Loucy (cell line): ENCODE results near the gene MVB12A.

ENCODE experiments used
- EZH2phosphoT487 ChIP-seq: fragments of 200-600 bp; IDR thresholded peaks from 2 replicates; pipeline ENCODE4 v1.6.1; 2018; ENCODE audit warnings: antibody characterized with exemption, mild to moderate bottlenecking, moderate library complexity, borderline replicate concordance
- TF ChIP-seq, protein P1 (sequence below): fragments of 200-600 bp; sonication (generic); conservative IDR thresholded peaks from 2 replicates; pipeline ENCODE4 v1.5.1; 2014; ENCODE audit warnings: mild to moderate bottlenecking, antibody characterized with exemption, low read length

DNA sequence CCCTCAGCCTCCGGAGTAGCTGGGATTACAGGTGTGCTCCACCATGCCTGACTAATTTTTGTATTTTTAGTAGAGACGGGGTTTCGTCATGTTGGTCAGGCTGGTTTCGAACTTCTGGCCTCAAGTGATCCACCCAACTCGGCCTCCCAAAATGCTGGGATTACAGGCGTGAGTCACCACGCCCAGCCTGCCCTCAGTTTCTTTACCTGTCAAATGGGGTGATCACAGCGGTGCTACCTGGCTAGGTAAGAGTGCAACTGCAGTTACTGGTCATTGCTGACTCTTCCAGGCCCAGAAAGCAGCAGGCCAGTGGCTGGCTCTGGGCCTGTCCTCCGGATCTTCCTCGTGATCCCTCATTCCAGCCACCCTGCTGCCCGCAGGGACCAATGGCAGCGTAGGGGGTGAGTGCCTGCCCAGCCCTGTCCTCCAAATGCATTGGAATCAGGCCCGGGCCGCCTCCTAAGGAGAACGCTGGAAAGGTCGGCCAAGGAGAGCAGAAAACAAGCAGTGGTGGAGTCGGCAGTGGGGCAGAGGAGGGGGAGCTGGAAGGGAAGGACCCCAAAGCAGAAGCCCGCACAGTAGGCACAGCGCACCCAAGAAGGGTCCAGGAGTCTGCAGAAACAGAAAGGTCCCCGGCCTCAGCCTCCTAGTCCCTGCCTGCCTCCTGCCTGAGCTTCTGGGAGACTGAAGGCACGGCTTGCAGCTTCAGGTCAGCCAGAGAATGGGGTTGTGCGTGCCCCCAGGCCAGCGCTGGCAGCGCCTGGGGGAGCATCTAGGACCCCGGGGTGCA lies 48.6 kb downstream of the MVB12A start:
- TF ChIP-seq, protein P1, sequence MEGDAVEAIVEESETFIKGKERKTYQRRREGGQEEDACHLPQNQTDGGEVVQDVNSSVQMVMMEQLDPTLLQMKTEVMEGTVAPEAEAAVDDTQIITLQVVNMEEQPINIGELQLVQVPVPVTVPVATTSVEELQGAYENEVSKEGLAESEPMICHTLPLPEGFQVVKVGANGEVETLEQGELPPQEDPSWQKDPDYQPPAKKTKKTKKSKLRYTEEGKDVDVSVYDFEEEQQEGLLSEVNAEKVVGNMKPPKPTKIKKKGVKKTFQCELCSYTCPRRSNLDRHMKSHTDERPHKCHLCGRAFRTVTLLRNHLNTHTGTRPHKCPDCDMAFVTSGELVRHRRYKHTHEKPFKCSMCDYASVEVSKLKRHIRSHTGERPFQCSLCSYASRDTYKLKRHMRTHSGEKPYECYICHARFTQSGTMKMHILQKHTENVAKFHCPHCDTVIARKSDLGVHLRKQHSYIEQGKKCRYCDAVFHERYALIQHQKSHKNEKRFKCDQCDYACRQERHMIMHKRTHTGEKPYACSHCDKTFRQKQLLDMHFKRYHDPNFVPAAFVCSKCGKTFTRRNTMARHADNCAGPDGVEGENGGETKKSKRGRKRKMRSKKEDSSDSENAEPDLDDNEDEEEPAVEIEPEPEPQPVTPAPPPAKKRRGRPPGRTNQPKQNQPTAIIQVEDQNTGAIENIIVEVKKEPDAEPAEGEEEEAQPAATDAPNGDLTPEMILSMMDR: no peak
- no peak for TF ChIP-seq EZH2phosphoT487
